Activated CD8-positive, alpha-beta memory T cell treated with anti-CD3 and anti-CD28 coated beads, Interleukin-2, amount 10 ng/mL, durations not matched to agents 7 days and 5 days (primary cell): ENCODE measurements around the gene CHAC2. TPM values are rescaled to one million over a fixed set of nuclear protein-coding genes. Genes with fewer than 3 reads are reported as not detected.

Source experiments
- ATAC-seq: fragments of 150-1000 bp; cut with Tn5 transposase; one replicate; pipeline ENCODE4 v1.10.0; 2021; ENCODE audit warnings: moderate library complexity
- CTCF ChIA-PET: fragments of 350-600 bp; sonication (Branson Sonifier 250); formaldehyde crosslinking; loops from one replicate; lab custom pipeline; 2021; ENCODE audit warnings: antibody characterized with exemption; lab: Charles Lee
- DNase-seq: peaks from one replicate; pipeline ENCODE4 v3.0.0-alpha.2; 2020
- H3K27ac Mint-ChIP-seq: one replicate; pipeline ENCODE4 v1.8.0; 2021; ENCODE audit warnings: mild to moderate bottlenecking, mixed read lengths
- H3K27me3 Mint-ChIP-seq: one replicate; pipeline ENCODE4 v1.8.0; 2021; ENCODE audit warnings: mixed read lengths
- H3K36me3 Mint-ChIP-seq: one replicate; pipeline ENCODE4 v1.8.0; 2021; ENCODE audit warnings: mild to moderate bottlenecking, mixed read lengths
- H3K4me1 Mint-ChIP-seq: one replicate; pipeline ENCODE4 v1.8.0; 2021; ENCODE audit warnings: mixed read lengths
- H3K4me3 Mint-ChIP-seq: one replicate; pipeline ENCODE4 v1.8.0; 2021; ENCODE audit warnings: mild to moderate bottlenecking, moderate library complexity, mixed read lengths
- H3K9me3 Mint-ChIP-seq: one replicate; pipeline ENCODE4 v1.8.0; 2022; ENCODE audit warnings: low read depth, mixed read lengths
- total RNA-seq, 2 experiments: library from RNA; stranded (reverse); gene quantifications; one replicate each; pipeline ENCODE4 v1.2.3, GENCODE V29; 2021

Gene CHAC2
- total RNA-seq, 2 experiments from 2014 or later = 13.3 to 21.9 TPM

DNA sequence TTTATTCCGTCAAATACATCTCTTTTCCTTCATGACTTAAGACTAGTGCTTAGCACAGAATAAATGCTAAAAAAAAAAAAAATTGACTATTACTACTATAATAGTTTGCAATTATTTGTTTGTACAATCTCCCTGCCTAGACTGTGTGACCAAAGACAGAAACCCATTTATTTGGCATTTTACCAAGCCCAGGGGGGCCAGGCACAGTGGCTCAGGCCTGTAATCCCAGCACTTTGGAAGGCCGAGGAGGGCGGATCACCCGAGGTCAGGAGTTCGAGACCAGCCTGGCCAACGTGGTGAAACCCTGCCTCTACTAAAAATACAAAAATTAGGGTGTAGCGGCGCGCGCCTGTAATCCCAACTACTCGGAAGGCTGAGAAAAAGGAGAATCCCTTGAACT is 17.8 kb downstream of the CHAC2 start:
- ATAC-seq (no peak), DNase-seq (no peak)
- H3K4me3 Mint-ChIP-seq = peak overlapping the region; percentile 100
- no peaks in the 10 kb centered on the region for H3K9me3 Mint-ChIP-seq
- H3K36me3 Mint-ChIP-seq = peaks cover 19% of the 10 kb centered on the region
- CTCF ChIA-PET = interaction anchor here (2.0 to 3.1 kb wide), 2 partner anchors 9 to 17 kb away, joined by 5 to 11 read pairs; partner anchors contain the start of gene CHAC2
- H3K27me3 Mint-ChIP-seq = no peaks in the 10 kb centered on the region
- peak overlapping the region; percentile 94 for H3K27ac Mint-ChIP-seq
- peaks cover 43% of the 10 kb centered on the region for H3K4me1 Mint-ChIP-seq

DNA sequence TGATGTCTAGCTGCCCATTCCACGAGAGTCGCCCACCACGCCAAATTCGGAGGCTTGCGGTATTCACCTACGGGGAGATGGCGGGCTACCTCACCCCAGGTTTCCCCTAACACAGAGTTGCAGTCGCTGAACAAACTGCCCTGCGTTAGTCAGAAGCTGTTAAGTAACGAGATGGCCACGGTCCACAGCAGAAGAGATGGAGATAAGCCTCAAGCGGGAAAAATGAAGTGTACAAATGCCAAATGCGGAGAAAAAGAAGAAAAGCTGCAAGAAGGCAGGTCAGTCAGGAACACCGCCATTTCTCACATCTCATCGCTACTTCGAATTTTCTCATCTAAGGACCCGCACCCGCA is 18.7 kb downstream of the CHAC2 start:
- CTCF ChIA-PET = interaction anchor here (1.8 to 2.8 kb wide), 3 partner anchors 10 to 19 kb away, joined by 3 to 16 read pairs (median 5); partner anchors contain the start of gene CHAC2

DNA sequence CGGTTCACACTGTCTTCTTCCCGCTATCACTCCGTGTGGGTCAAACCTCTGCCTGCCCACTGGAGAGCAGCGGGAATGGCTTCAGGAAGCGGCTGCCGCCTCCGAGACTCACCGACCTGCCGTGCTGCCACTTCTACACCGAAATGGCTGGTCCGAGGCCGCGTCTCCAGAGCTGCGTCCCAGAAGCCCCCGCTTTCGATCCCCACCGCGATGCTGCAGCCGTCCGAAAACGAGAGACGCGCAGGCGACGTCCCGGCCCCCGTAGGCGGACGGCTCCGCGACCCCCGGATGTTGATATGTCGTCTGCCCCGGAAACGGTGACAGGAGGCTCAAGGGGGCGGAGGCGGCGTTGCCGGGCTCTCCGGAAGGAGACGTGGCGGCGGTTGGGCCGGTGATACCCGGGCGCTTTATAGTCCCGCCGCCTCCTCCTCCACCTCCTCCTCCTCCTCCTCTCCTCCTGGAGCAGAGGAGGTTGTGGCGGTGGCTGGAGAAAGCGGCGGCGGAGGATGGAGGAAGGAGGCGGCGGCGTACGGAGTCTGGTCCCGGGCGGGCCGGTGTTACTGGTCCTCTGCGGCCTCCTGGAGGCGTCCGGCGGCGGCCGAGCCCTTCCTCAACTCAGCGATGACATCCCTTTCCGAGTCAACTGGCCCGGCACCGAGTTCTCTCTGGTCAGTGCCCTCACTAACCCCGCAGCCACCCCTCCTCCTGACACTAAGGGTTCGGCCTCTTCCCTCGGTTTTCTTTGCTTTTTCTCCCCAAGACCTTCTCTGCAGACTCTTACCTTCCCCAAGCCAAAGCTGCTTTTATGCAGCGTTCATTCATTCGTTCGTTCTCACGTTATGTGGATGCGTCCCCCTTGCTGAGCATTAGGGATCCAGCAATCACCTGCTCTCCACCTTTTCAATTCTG is 19.4 kb downstream of the CHAC2 start, which contains the start of the genes ASB3 and ERLEC1:
TSS of gene ASB3 (minus strand) at position 249 of the 909 bp plus-strand sequence. CDS start 21,381 bp downstream, outside the sequence.
TSS of gene ERLEC1 (plus strand) at position 340 of the 909 bp plus-strand sequence. CDS start at position 507, 167 bp downstream.
- Mint-ChIP-seq H3K4me1 (peaks cover 47% of the 10 kb centered on the region), H3K36me3 (peaks cover 17% of the 10 kb centered on the region), H3K9me3 (no peaks in the 10 kb centered on the region), H3K27me3 (no peaks in the 10 kb centered on the region), H3K4me3 (peak within 1 kb of the TSS; percentile 100), H3K27ac (peak within 1 kb of the TSS; percentile 94)
- DNase-seq (peak; percentile 96), ATAC-seq (peak; percentile 94)
- CTCF ChIA-PET = interaction anchor here (1.8 to 2.8 kb wide), 4 partner anchors 10 to 19 kb away, joined by 3 to 16 read pairs (median 6); partner anchors contain the start of gene CHAC2

More for the DNA sequence above, 18.7 kb downstream of the CHAC2 start:
- H3K27ac Mint-ChIP-seq = peak overlapping the region; percentile 94
- H3K36me3 Mint-ChIP-seq = peaks cover 17% of the 10 kb centered on the region
- peak; percentile 57 for DNase-seq
- peaks cover 47% of the 10 kb centered on the region for H3K4me1 Mint-ChIP-seq
- ATAC-seq = peak; percentile 18
- H3K9me3 Mint-ChIP-seq = no peaks in the 10 kb centered on the region
- H3K27me3 Mint-ChIP-seq = no peaks in the 10 kb centered on the region
- H3K4me3 Mint-ChIP-seq = peak overlapping the region; percentile 100

DNA sequence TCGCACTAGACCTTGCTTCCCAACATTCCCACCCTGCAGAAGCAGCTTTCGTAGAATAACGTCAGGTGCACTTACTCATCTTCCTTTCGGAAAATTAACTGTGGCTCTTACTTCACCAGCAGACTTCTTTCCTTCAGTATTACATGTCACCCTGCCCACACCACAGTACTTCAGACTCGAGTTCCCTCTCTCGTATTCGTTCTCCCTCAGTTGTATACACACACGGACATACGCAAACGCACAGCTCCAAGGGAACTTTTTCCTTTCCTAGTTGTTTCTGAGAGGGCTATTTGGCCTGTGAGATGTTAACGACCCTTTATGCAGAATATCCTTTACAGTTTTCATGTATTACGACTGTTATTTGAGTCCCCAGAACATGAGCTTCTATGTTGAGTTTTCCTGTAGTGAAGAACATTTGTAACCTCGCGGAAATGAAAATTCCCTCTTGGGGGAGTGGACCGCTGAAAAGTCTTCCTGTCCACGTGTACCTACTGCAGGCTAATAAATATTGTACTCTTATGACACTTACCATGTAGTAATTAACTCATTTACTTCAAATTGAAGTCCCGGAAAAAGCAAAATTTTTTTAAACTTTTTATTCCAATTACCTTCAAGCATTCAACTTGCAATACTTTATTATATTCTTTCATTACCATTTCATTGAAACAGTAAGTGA is 20.1 kb downstream of the CHAC2 start:
- CTCF ChIA-PET = interaction anchor here (1.8 to 2.8 kb wide), 3 partner anchors 12 to 20 kb away, joined by 3 to 16 read pairs (median 8); partner anchors contain the start of gene CHAC2
- DNase-seq (peak; percentile 46), ATAC-seq (peak; percentile 16)
- no peaks in the 10 kb centered on the region for H3K27me3 Mint-ChIP-seq
- peak overlapping the region; percentile 100 for H3K4me3 Mint-ChIP-seq
- H3K36me3 Mint-ChIP-seq = peaks cover 12% of the 10 kb centered on the region
- peaks cover 45% of the 10 kb centered on the region for H3K4me1 Mint-ChIP-seq
- H3K9me3 Mint-ChIP-seq = no peaks in the 10 kb centered on the region
- peak overlapping the region; percentile 94 for H3K27ac Mint-ChIP-seq

DNA sequence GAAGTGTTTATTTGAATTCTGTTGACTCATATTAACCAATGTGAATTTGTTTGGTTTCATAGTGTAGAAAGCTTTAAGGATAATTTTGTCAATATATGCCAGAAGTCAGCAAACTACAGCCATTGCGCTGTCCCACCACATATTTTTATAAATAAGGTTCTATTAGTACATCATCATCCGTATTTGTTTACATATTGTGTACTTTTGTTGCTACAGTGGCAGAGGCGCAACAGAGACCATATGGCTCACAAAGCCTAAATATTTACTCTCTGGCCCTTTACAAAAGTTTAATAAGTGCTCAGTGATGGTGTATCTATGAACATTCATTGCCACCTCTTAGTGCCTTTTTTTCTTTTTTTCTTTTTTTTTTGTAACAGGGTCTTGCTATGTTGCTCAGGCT is 25.7 kb downstream of the CHAC2 start:
- Mint-ChIP-seq H3K27me3 (no peaks in the 10 kb centered on the region), H3K4me3 (no peak overlapping the region), H3K4me1 (peaks cover 16% of the 10 kb centered on the region), H3K36me3 (peaks cover 15% of the 10 kb centered on the region), H3K9me3 (no peaks in the 10 kb centered on the region), H3K27ac (peak overlapping the region; percentile 40)
- DNase-seq (no peak), ATAC-seq (no peak)
- CTCF ChIA-PET = no interaction called here

DNA sequence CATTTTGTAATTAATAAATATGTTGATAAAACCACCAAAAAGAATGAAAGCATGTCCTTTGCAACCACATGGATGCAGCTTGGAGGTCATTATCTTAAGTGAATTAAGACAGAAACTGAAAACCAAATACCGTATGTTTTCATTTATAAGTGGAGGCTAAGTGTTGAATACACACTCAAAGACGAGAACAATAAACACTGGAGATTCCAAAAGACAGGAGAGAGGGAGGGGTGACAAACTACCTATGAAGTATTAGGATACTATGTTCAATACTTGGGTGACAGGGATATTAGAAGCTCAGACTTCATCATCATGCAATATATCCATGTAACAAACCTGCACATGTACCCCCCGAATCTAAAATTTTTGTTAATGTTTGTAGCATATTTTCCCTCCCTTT is 26.2 kb downstream of the CHAC2 start:
- no peak for ATAC-seq
- CTCF ChIA-PET = no interaction called here

DNA sequence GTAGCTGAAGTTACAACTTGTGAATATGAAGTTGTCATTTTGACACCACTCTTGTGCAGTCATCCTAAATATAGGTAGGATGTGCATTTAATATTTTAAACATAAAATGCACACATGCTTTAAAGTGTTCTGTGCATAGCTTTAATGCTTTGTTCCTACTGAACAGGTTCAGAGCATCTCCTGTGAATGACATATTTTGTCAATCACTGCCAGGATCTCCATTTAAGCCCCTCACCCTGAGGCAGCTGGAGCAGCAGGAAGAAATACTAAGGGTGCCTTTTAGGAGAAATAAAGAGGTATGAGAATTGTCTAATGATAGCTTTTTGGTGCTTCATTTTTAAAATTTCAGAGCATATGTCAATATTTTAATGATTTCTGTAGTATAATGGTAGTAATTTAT is 33.9 kb downstream of the CHAC2 start:
- DNase-seq = no peak
- Mint-ChIP-seq H3K27me3 (no peaks in the 10 kb centered on the region), H3K27ac (no peak overlapping the region), H3K4me1 (peaks cover 5% of the 10 kb centered on the region), H3K36me3 (peaks cover 20% of the 10 kb centered on the region), H3K4me3 (no peak overlapping the region), H3K9me3 (no peaks in the 10 kb centered on the region)
- no peak for ATAC-seq
- CTCF ChIA-PET = interaction anchor here (1.1 to 1.2 kb wide), 3 partner anchors 10 to 35 kb away, joined by 3 to 4 read pairs (median 3); no protein-coding TSS in a partner anchor

More for the DNA sequence above, 26.2 kb downstream of the CHAC2 start:
- H3K4me3 Mint-ChIP-seq = no peak overlapping the region
- H3K27me3 Mint-ChIP-seq = no peaks in the 10 kb centered on the region
- no peaks in the 10 kb centered on the region for H3K9me3 Mint-ChIP-seq
- peaks cover 13% of the 10 kb centered on the region for H3K4me1 Mint-ChIP-seq
- peak overlapping the region; percentile 40 for H3K27ac Mint-ChIP-seq
- no peak for DNase-seq
- peaks cover 16% of the 10 kb centered on the region for H3K36me3 Mint-ChIP-seq

DNA sequence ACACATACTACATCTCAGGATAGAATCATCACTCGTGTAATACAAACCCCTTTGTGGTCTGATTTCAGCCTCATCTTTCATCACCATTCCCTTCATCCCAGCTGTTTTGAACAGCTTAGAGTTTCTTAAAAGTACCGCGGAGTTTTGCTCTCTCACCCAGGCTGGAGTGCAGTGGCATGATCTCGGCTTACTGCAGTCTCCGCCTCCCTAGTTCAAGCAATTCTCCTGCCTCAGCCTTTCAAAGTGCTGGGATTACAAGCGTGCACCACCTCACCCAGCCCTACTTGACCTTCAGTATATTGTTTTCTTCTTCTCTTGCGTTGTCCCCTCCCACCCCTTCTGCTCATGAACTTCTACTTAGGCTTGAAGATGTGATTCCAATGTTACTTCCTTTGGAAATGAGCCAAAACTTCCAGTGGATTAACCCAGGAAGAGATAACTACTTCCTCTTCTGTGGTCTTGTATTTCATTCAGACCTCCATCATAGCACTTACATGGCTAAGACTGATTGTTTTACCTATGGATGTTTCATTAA is 35.1 kb downstream of the CHAC2 start:
- ATAC-seq = no peak
- no peaks in the 10 kb centered on the region for H3K9me3 Mint-ChIP-seq
- no peak for DNase-seq

DNA sequence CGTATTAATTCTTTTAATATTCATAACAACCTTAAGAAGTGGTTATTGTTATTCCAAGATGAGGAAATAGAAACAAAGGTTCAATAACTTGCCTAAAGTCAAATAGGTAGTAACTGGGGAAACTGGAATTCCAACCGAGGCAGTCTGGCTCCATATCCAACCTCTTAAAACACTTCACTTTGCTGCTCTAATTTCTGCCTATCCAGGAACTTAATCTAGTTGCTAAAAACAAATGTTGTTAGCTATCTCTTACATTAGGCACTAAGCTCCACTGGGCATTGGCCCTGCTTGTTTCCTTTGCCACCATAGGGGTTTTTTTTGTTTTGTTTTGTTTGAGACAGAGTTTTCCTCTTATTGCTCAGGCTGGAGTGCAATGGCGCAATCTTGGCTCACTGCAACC is 44.0 kb downstream of the CHAC2 start:
- Mint-ChIP-seq H3K27ac (peak overlapping the region; percentile 7), H3K4me3 (no peak overlapping the region), H3K4me1 (no peaks in the 10 kb centered on the region), H3K36me3 (peaks cover 36% of the 10 kb centered on the region), H3K27me3 (no peaks in the 10 kb centered on the region), H3K9me3 (no peaks in the 10 kb centered on the region)
- ATAC-seq (no peak), DNase-seq (no peak)
- CTCF ChIA-PET = interaction anchor here (0.8 kb wide), 1 partner anchor 11 kb away, joined by 3 read pairs; no protein-coding TSS in a partner anchor

More for the DNA sequence above, 35.1 kb downstream of the CHAC2 start:
- Mint-ChIP-seq H3K27me3 (no peaks in the 10 kb centered on the region), H3K36me3 (peaks cover 20% of the 10 kb centered on the region), H3K4me3 (no peak overlapping the region), H3K27ac (no peak overlapping the region), H3K4me1 (peaks cover 5% of the 10 kb centered on the region)
- CTCF ChIA-PET = no interaction called here

DNA sequence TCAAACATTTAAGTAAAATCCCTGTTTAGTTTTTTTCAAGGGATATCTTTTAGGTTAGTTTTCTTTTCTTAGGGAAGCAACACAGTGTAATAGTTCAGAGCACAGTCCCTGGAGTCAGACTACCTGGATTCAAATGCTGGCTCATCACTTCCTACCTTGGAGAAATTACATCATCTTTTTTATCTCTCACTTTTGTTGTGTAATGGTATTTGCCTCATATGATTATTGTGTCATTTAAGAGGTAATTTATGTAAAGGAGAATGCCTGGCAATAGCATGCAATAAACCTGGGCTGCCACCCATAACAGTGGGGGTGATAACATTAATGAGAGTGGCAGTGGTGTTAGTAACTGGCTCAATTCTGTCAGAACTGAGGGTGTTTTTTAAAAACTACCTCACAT is 45.5 kb downstream of the CHAC2 start:
- CTCF ChIA-PET = interaction anchor here (0.9 kb wide), 1 partner anchor 12 kb away, joined by 4 read pairs; no protein-coding TSS in a partner anchor

DNA sequence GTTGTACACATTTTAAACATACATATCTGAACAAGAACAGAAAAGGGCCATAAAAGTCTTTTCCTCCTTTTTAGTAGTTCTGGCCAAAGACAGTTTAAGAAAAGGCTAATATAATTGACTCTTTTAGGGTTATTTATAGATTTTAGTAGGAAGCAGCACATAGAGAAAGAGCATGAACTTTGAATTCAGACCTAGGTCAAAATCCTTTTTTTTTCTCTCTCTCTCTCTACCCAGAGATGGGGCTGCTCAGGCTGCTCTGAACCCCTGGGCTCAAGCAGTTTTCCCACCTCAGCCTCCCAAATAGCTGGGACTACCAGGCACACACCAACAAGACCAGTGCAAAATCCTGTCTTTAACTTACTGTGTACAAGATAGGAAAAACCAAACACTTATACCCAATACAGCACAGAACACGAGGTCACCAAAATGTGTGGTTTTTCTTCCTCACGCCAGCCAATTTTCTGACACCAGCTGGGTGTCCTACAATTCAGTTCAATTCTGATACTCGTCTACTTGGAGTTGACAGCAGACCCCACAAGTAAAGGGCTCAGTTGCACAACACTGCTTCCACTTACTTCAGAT is 51.3 kb downstream of the CHAC2 start:
- H3K36me3 Mint-ChIP-seq = peaks cover 24% of the 10 kb centered on the region
- DNase-seq = no peak
- H3K27me3 Mint-ChIP-seq = no peaks in the 10 kb centered on the region
- no peaks in the 10 kb centered on the region for H3K4me1 Mint-ChIP-seq
- no peaks in the 10 kb centered on the region for H3K9me3 Mint-ChIP-seq
- ATAC-seq = no peak
- CTCF ChIA-PET = no interaction called here
- no peak overlapping the region for H3K4me3 Mint-ChIP-seq
- H3K27ac Mint-ChIP-seq = no peak overlapping the region

More for the DNA sequence above, 45.5 kb downstream of the CHAC2 start:
- H3K9me3 Mint-ChIP-seq = no peaks in the 10 kb centered on the region
- no peaks in the 10 kb centered on the region for H3K4me1 Mint-ChIP-seq
- H3K27ac Mint-ChIP-seq = no peak overlapping the region
- no peak overlapping the region for H3K4me3 Mint-ChIP-seq
- no peak for DNase-seq
- no peaks in the 10 kb centered on the region for H3K27me3 Mint-ChIP-seq
- peaks cover 39% of the 10 kb centered on the region for H3K36me3 Mint-ChIP-seq
- no peak for ATAC-seq

DNA sequence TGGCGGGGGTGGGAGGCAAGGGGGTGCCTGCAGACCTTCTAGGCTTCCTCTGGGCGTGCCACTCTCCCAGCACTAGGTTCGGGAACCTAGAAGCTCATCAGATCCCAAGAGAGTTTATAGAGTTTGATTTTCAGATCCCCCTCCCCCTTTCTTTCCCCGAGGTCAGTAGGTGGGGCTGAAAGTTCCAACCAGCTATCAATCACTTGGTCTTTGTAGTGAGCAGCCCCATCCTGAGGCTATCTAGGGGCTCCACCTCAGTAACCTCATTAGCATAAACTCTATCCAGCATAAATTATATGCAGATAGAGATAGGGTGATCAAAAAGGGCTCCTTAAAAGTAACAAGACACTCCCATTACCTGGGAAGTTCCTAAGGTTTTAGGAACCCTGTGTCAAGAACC is 52.0 kb downstream of the CHAC2 start:
- CTCF ChIA-PET = no interaction called here
- DNase-seq (no peak), ATAC-seq (no peak)
- no peaks in the 10 kb centered on the region for H3K27me3 Mint-ChIP-seq
- H3K27ac Mint-ChIP-seq = no peak overlapping the region
- H3K36me3 Mint-ChIP-seq = peaks cover 22% of the 10 kb centered on the region
- no peak overlapping the region for H3K4me3 Mint-ChIP-seq
- H3K4me1 Mint-ChIP-seq = no peaks in the 10 kb centered on the region
- H3K9me3 Mint-ChIP-seq = no peaks in the 10 kb centered on the region
